GM04503 (cell line): ENCODE measurements around the gene MBD1.
"Not testable (repeated sequence)": the region's sequence is repeated elsewhere in the genome, so short reads cannot be mapped to it uniquely, and the experiment has no call there.

Experiments
- DNase-seq: peaks from one replicate; pipeline ENCODE4 v3.0.0-alpha.2; 2012; ENCODE audit warnings: low read depth

MBD1 gene

GRCh38 chr18:50289108-50289443 lies 7.8 kb upstream of the MBD1 start:
- DNase-seq: no peak

GRCh38 chr18:50288348-50289107 lies 7.2 kb upstream of the MBD1 start:
- DNase-seq: not testable (repeated sequence)

- DNase-seq: peak; percentile 93
These were observed 6.4 kb upstream of the MBD1 start, which contains the start of gene CXXC1 for GRCh38 chr18:50287441-50288347. CXXC1 (minus strand) TSS chr18:50287692; CDS start chr18:50287589, 103 bp downstream.

- no peak for DNase-seq
These were observed 5.7 kb upstream of the MBD1 start for GRCh38 chr18:50287028-50287440.

- no peak for DNase-seq
These were observed 5.2 kb upstream of the MBD1 start for GRCh38 chr18:50286391-50287027.

- DNase-seq: no peak
These were observed 4.5 kb upstream of the MBD1 start for GRCh38 chr18:50285631-50286321.

GRCh38 chr18:50285071-50285470 lies 3.7 kb upstream of the MBD1 start:
- DNase-seq: no peak

- DNase-seq: no peak
These were observed 3.0 kb upstream of the MBD1 start for GRCh38 chr18:50284255-50284885.

GRCh38 chr18:50283469-50284209 lies 2.3 kb upstream of the MBD1 start:
- DNase-seq: no peak

GRCh38 chr18:50282521-50283335 lies 1.4 kb upstream of the MBD1 start:
- DNase-seq: no peak

GRCh38 chr18:50281972-50282520 lies 723 bp upstream of the MBD1 start:
- no peak for DNase-seq

- DNase-seq: no peak
These were observed 522 bp downstream of the MBD1 start for GRCh38 chr18:50280707-50281294.

- no peak for DNase-seq
These were observed 1.6 kb downstream of the MBD1 start for GRCh38 chr18:50279752-50280151.

GRCh38 chr18:50277942-50278341 lies 3.4 kb downstream of the MBD1 start:
- no peak for DNase-seq

GRCh38 chr18:50276452-50276851 lies 4.9 kb downstream of the MBD1 start:
- DNase-seq: no peak

- DNase-seq: no peak
These were observed 5.8 kb downstream of the MBD1 start for GRCh38 chr18:50275503-50276036.

GRCh38 chr18:50274941-50275340 lies 6.4 kb downstream of the MBD1 start:
- no peak for DNase-seq

- no peak for DNase-seq
These were observed 7.3 kb downstream of the MBD1 start for GRCh38 chr18:50274044-50274442.
